ENCODE results near the gene GRM8.
A peak's percentile ranks its signal among the peaks of the same experiment; 100 is the strongest.

GRM8 gene

GRCh38 chr7:127264219-127264618 lies 11.5 kb upstream of the GRM8 start:
- DNase-seq (ENCODE audit: low read depth in 2 of 2), result no peak

GRCh38 chr7:127258111-127258510 lies 5.4 kb upstream of the GRM8 start:
- DNase-seq (ENCODE audit: low read depth in 2 of 2), result no peak

More at GRCh38 chr7:127264219-127264618, 11.5 kb upstream of the GRM8 start:
- no peak overlapping the region for H3K4me3 ChIP-seq (replicated peaks in 1 of 2; ENCODE audit: low read depth in 2 of 2, low read length in 2 of 2)
- no peak for TF ChIP-seq CTCF (IDR thresholded peaks at IDR 0.05; ENCODE audit: low read depth, low read length)

GRCh38 chr7:127257086-127257485 lies 4.3 kb upstream of the GRM8 start:
- TF ChIP-seq CTCF (IDR thresholded peaks at IDR 0.05; ENCODE audit: low read depth, low read length), result no peak
- no peak for DNase-seq (ENCODE audit: low read depth in 2 of 2)
- no peak overlapping the region for H3K4me3 ChIP-seq (replicated peaks in 1 of 2; ENCODE audit: low read depth in 2 of 2, low read length in 2 of 2)

More at GRCh38 chr7:127258111-127258510, 5.4 kb upstream of the GRM8 start:
- TF ChIP-seq CTCF (IDR thresholded peaks at IDR 0.05; ENCODE audit: low read depth, low read length), result no peak
- no peak overlapping the region for H3K4me3 ChIP-seq (replicated peaks in 1 of 2; ENCODE audit: low read depth in 2 of 2, low read length in 2 of 2)

- TF ChIP-seq CTCF (IDR thresholded peaks at IDR 0.05; ENCODE audit: low read depth, low read length), result no peak
- no peak for DNase-seq (ENCODE audit: low read depth in 2 of 2)
- no peak overlapping the region for H3K4me3 ChIP-seq (replicated peaks in 1 of 2; ENCODE audit: low read depth in 2 of 2, low read length in 2 of 2)
Measured at GRCh38 chr7:127256041-127256725, 3.4 kb upstream of the GRM8 start.

GRCh38 chr7:127254163-127254684 lies 1.5 kb upstream of the GRM8 start:
- no peak for DNase-seq (ENCODE audit: low read depth in 2 of 2)
- no peak for TF ChIP-seq CTCF (IDR thresholded peaks at IDR 0.05; ENCODE audit: low read depth, low read length)
- H3K4me3 ChIP-seq (replicated peaks in 1 of 2; ENCODE audit: low read depth in 2 of 2, low read length in 2 of 2), result no peak overlapping the region

GRCh38 chr7:127253281-127254162 lies 781 bp upstream of the GRM8 start:
- peak; percentile 60 to 63 for DNase-seq (ENCODE audit: low read depth in 2 of 2)
- TF ChIP-seq CTCF (IDR thresholded peaks at IDR 0.05; ENCODE audit: low read depth, low read length), result peak; percentile 76
- H3K4me3 ChIP-seq (replicated peaks in 1 of 2; ENCODE audit: low read depth in 2 of 2, low read length in 2 of 2), result peak overlapping the region; percentile 66 to 69

Measured in cardiac fibroblast (primary cell).